T-helper 2 cell treated with Interferon-gamma antibody and Interleukin-4, amounts not matched to agents 100 ng/mL and 5 ng/mL, for 36 hours (primary cell): ENCODE results near the gene COL6A2. TPM values are rescaled to one million over a fixed set of nuclear protein-coding genes. Genes with fewer than 3 reads are reported as not detected.
"Not testable (repeated sequence)": the region's sequence is repeated elsewhere in the genome, so short reads cannot be mapped to it uniquely, and the experiment has no call there.

Experiments
- intact Hi-C: fragments of 100-400 bp; cut with micrococcal nuclease; formaldehyde crosslinking; loops from one replicate; pipeline ENCODE4 v1.15.1; 2023
- total RNA-seq: library from RNA; stranded (reverse); gene quantifications from 2 replicates; pipeline ENCODE4 v1.2.3, GENCODE V29; 2022

The COL6A2 gene
- total RNA-seq, 1 donor from 2014 or later: 1.9 TPM

DNA sequence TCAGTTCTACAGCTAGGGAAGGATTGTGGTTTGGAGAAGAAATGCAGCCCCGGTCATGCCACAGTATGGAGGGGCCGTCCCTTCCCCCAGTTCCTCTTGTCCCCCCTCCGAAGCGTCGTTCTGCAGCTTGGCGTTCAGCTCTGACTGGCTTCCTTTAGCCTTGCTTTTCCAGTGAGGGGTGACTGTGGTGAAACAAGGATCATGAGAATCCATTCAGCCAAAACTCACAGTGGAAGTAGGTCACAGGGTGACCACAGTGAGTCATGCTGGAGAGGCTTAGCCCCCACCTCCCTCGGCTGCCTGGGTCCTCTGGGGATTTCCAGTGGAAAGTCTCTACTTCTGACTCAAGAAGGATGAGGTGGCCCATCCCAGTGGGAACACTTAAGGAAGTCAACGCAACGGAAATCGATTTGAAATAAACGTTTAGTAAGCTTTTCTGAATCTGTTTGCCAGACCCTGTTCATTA is 37.3 kb upstream of the COL6A2 start:
- intact Hi-C loops: no loop called here

DNA sequence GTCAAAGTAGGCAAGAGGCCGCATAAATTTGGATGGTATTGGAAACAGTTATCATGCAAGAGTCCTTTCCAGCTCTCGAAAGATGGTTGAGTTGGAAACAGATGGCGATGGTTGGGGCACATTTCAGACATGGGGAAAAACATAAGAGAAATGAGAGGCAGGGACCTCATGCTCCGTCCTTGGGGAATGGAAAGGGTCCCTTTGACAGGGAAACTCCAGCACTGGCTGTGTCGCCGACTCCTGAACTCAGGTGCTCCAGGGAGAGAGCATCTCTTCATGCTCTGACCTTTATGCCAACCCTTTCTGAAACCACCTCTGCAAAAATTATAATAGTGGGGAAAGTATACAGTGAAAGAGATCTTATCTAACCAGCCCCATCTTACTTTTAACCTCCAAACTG is 36.8 kb upstream of the COL6A2 start:
- intact Hi-C loops: no loop called here

DNA sequence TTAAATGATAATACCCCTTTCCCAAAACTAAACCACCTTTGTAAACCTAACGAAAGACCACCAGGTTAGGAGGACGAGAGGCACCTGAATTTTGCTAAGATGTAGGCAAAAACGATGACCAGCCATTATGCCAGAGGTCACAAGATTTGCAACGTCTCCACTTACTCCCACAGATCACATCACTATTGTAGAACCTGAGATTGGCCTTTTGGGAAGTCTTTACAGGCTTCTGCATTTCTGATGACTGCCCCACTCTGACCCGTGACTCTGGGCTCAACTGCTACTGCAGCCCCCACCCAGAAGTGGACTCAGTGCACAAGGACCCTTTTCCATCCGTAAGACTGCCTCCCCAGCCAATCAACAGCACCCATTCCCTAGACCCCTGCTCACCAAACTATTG is 36.4 kb upstream of the COL6A2 start:
- intact Hi-C loops: no loop called here

- intact Hi-C loops: no loop called here
These were observed 36.0 kb upstream of the COL6A2 start for GRCh38 chr21:46061950-46062349.

- intact Hi-C loops: no loop called here
These were observed 35.3 kb upstream of the COL6A2 start for GRCh38 chr21:46062471-46063211.

DNA sequence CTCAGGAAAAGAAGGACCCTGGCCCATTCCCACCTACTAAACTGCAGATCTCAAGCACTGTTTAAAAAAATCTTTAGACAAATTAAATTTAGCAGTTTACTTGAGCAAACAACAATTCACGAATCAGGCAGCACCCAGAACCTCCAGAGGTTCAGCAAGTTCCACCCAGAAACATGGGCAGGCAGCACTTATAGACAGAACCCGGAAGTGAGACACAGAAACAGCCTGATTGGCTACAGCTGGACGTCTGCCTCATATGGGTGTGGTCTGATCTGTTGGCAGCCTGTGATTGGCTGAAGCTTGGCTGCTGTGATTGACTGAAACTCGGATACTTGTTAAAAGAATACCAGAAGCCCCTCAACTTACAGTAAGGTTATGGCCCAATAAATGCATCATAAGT is 34.7 kb upstream of the COL6A2 start:
- intact Hi-C loops: no loop called here

DNA sequence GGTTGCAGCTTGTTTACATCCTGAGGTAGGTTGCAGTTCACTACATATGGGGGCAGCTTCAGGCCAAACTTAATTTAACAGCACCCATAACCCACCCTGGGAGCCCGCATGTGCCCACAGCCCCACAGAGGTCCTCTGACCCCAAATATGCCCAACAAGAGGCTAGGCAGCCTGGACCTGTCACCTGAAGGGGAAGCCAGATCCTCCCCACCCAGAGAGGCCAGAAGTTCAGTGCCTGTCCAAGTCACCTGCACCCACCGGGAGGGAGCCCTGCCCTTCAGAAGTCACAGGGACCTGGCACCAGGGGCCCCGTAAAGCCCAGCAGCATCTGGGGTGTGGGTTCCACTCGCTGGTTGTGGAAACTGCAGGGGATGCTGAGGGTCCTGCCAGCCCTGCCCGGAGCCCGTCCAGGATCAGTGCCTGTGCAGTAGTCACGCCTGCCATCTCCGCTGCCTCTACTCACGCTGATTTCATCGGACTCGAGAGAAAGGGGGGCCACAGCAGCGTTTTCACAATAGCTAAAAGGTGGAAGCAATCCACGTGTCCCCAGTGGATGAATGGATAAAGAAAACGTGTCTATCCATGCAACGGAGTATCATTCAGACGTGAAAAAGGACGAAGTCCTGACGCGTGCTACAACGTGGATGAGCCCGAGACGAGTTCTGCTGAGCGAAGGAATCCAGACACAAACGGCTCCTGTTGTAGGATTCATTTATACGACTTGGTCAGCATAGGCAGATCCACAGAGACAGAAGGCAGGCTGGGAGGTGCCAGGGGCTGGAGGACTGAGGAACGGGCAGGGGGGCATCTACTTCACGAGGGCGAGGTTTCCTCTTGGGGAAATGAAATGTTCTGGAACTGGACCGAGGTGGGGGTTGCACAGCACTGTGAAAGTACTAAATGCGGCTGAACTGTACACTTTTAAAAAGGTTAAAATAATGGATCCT is 33.9 kb upstream of the COL6A2 start:
- intact Hi-C loops: no loop called here

DNA sequence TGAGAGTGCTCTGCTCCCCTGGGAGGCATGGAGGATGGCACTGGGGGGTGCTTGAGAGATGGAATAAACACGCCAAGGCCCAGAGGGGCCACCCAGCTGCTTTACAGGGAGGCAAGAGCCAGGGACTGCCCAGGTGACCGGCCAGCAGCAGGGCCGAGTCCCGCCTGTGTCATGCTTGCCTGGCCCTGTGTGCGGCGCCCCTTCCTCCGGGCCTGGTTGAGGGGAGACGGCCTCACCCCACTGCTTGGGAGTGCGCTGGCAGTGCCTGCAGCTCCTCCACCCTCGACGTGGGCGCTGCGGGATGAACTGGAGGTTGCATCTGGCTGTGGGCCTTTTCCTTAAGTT is 33.1 kb upstream of the COL6A2 start:
- intact Hi-C loops: no loop called here

GRCh38 chr21:46065215-46065913 is 32.5 kb upstream of the COL6A2 start:
- intact Hi-C loops: no loop called here

GRCh38 chr21:46065914-46066551 is 31.9 kb upstream of the COL6A2 start:
- intact Hi-C loops: no loop called here

- intact Hi-C loops: no loop called here
These were observed 31.2 kb upstream of the COL6A2 start for GRCh38 chr21:46066591-46067331.

DNA sequence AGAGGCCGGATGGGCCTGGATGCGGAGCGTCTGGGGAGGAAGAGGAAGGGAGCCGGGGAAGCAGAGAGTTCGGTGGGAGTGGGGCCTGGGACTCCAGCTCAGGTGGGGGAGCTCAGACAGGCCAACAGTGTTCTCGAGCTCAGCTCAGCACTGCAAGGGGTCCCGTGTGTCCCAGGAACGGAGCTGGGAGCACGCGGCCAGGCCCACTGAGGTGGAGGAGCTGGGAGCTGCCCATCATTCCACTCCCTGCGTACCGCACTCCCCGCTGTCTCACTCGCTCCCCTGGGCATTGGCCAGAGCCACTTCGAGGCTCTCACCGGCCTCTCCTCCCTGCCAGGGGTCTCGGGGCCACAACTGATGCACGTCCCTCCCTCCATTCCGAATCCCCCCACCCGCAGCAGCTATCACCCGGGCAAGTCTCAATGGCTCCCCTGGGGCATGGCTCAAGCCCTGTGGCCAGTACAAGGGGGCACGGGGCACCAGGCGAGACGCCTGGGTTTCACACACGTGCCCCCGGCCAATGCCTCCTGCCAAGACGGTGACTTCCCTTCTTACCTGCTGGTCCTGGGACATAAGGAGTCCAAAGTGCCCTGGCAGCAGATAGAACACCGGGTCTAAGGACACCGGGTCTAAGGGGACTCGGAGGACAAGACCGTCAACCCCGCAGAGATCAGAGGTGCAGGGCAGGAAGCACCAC is 30.3 kb upstream of the COL6A2 start:
- intact Hi-C loops: no loop called here

- intact Hi-C loops: no loop called here
These were observed 29.3 kb upstream of the COL6A2 start for GRCh38 chr21:46068516-46069079.

DNA sequence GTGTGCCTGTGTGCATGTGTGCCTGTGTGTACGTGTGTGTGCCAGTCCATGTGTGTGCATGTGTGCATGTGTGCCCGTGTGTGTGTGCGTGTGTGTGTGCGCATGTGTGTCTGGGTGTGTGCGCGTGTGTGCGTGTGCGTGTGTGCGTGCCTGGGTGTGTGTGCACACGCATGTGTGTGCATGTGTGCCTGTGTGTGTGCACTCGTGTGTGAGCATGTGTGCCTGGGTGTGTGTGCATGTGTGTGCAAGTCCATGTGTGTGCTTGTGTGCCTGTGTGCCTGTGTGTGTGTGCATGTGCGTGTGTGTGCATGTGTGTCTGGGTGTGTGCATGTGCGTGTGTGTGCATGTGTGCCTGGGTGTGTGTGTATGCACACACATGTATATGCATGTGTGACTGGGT is 28.7 kb upstream of the COL6A2 start:
- intact Hi-C loops: no loop called here

- intact Hi-C loops: no loop called here
These were observed 28.1 kb upstream of the COL6A2 start for GRCh38 chr21:46069719-46070279.

DNA sequence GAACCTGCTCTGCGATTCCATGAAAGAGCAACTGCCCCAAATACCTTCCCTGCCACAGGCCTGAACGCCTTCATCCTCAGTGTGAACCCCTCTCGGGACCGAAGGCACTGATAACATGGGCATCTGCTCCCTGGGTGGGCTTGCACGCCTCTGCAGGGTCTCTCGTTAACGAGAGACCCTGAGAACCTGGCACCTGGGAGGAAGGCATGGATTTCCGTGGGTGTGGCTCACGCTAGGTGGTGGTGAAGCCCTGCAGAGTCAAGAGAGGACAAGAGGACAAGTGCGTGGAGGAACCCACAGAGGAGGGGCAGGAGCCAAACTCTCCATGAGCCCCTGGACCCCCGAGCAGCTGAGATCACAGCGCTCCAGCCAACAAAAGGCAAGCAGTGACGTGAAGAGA is 26.8 kb upstream of the COL6A2 start:
- intact Hi-C loops: no loop called here

- intact Hi-C loops: not testable (repeated sequence)
These were observed 21.2 kb upstream of the COL6A2 start for GRCh38 chr21:46076724-46077123.

DNA sequence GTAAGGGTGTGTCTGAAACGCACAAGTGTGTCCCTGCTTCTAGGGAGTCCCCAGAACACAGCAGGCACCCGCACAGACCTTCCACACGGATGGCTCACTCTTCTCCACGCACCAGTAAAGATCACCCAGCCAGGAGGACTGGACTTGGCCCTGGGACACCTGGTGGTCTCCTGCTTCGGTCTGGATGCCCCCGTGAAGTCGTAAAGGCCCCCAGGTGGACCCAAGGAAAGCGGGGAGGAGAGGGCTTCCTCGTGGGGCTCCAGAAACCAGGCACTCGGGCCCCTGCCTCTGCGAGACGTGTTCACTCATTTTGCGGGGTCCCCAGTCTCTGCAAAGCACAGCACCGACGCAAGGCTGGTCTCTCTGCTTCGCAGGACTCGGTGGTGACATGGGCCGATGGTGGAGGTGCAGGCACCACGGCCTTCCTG is 20.2 kb upstream of the COL6A2 start:
- intact Hi-C loops: no loop called here

DNA sequence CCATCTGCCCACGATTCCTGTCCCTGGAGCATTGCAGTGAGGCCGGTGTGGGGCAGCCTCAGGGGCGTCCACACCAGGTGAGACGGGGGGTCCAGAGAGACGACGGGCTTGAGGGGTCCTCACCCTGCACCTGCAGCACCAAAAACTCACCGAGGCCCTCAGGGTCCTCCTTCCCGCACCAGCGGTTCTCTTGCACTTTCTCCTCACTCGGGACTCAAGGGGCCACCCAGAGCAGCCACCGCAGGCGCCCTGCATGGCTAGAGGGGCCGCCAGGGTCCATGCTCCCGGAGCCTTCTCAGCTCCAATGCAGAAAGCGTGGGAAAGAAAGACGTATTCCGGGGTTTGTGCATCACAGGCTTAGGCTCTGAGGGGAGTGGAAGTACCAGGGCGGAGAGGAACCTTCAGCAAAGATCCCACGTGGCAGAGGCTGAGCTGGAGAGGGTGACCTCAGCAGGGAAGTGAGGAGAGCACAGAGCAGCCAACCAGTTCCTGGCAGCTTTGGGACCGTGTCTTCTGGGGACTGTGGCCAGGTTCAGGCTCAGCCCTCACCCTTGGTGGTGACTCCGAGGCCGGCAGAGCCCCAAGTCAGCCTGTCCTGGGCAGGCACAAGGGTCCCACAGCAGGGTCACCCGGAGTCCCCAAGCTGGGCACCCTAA is 19.5 kb upstream of the COL6A2 start:
- intact Hi-C loops: no loop called here
